Measurements from ENCODE around the gene EXOSC2. TPM values are rescaled to one million over a fixed set of nuclear protein-coding genes. Genes with fewer than 3 reads are reported as not detected.

Gene EXOSC2
- total RNA-seq, 4 donors from 2014 or later = 2.4 to 59.3 (median 25.5) TPM

GRCh38 chr9:130667120-130667435, 26.5 kb upstream of the EXOSC2 start:
- H3K27ac ChIP-seq = no peak overlapping the region
- no peak for DNase-seq
- TF ChIP-seq, protein P1, sequence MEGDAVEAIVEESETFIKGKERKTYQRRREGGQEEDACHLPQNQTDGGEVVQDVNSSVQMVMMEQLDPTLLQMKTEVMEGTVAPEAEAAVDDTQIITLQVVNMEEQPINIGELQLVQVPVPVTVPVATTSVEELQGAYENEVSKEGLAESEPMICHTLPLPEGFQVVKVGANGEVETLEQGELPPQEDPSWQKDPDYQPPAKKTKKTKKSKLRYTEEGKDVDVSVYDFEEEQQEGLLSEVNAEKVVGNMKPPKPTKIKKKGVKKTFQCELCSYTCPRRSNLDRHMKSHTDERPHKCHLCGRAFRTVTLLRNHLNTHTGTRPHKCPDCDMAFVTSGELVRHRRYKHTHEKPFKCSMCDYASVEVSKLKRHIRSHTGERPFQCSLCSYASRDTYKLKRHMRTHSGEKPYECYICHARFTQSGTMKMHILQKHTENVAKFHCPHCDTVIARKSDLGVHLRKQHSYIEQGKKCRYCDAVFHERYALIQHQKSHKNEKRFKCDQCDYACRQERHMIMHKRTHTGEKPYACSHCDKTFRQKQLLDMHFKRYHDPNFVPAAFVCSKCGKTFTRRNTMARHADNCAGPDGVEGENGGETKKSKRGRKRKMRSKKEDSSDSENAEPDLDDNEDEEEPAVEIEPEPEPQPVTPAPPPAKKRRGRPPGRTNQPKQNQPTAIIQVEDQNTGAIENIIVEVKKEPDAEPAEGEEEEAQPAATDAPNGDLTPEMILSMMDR (IDR thresholded peaks at IDR 0.05) = no peak
- TF ChIP-seq POLR2A (IDR thresholded peaks at IDR 0.05) = no peak
- no peaks in the 10 kb centered on the region for H3K9me3 ChIP-seq
- peaks cover 0 to 37% of the 10 kb centered on the region in 2 donors for H3K4me1 ChIP-seq
- H3K4me3 ChIP-seq = no peak overlapping the region
- peaks cover 20 to 40% of the 10 kb centered on the region in 2 donors for H3K27me3 ChIP-seq
- intact Hi-C loops (cut with DNase I; ENCODE audit: low total_unique reads) = no loop called here
- H3K36me3 ChIP-seq = no peaks in the 10 kb centered on the region

DNA sequence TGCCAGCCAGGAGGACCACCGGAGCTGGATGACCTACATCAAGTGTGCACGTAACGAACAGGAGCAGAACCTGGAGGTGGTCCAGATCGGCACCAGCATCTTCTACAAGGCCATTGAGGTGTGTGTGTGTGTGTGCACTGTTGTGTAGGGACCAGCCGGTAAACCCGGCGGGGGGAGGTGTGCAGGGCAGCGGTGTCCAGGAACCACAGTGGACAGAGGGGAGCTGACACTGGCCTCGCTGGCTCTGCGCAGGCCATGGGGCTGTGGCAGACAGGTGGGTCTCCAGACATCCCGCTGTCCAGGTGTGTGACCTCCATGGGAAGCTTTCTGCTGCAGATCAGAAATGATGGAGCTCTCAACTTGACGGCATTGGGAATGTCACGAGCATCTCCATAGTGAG, 25.4 kb upstream of the EXOSC2 start:
- no peak for DNase-seq
- no peaks in the 10 kb centered on the region for H3K36me3 ChIP-seq
- peaks cover 10 to 29% of the 10 kb centered on the region in 2 donors for H3K27me3 ChIP-seq
- H3K9me3 ChIP-seq = no peaks in the 10 kb centered on the region
- H3K27ac ChIP-seq = no peak overlapping the region
- no peak overlapping the region for H3K4me3 ChIP-seq
- peaks cover 0 to 26% of the 10 kb centered on the region in 2 donors for H3K4me1 ChIP-seq
- intact Hi-C loops (cut with DNase I; ENCODE audit: low total_unique reads) = no loop called here
- TF ChIP-seq, protein P1 (IDR thresholded peaks at IDR 0.05) = no peak
- no peak for TF ChIP-seq POLR2A (IDR thresholded peaks at IDR 0.05)

DNA sequence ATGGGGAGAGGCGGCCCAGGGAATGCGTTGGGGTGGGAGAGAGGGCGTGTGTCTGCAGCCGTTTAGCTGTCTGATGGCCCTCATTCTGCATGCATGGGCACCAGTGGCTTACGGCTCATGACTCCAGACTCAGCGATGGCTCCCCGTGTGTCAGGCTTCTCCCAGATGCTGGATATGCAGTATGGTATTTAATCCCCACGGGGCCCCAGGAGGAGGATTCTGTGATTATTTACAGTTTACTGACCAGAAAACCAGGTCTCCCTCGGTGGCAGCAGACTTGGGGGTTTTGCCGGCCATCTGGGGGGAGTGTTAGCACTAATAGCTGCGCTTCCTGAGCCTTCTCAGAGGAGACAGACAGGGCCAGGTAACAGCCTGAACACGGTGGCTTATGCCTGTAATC, 24.9 kb upstream of the EXOSC2 start:
- peaks cover 0 to 22% of the 10 kb centered on the region in 2 donors for H3K4me1 ChIP-seq
- H3K27me3 ChIP-seq = peaks cover 5 to 25% of the 10 kb centered on the region in 2 donors
- TF ChIP-seq, protein P1 (IDR thresholded peaks at IDR 0.05) = no peak
- TF ChIP-seq POLR2A (IDR thresholded peaks at IDR 0.05) = no peak
- H3K36me3 ChIP-seq = no peaks in the 10 kb centered on the region
- H3K4me3 ChIP-seq = no peak overlapping the region
- no peaks in the 10 kb centered on the region for H3K9me3 ChIP-seq
- no peak for DNase-seq
- no peak overlapping the region for H3K27ac ChIP-seq
- intact Hi-C loops (cut with DNase I; ENCODE audit: low total_unique reads) = no loop called here

DNA sequence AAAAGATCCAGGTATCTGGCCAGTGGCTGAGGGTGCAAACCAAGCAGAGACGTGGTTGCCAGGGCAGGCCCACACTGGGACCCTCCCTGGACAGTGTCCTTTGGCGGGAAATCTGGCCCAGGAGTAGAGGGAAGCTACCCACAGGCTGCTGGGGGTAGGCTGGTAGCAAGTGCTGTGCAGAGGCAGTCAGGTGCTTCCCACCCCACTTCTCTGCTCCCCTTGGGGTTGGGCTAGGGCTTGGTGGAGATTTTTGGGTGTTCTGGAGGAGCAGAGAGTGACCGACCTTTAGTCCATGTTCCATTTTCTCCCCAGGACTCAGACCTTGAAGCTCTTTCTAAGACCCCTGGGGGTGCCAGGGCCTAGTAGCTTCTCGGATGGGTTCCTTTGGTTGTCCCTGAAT, 23.6 kb upstream of the EXOSC2 start:
- intact Hi-C loops (cut with DNase I; ENCODE audit: low total_unique reads) = no loop called here
- TF ChIP-seq POLR2A (IDR thresholded peaks at IDR 0.05) = no peak
- TF ChIP-seq, protein P1 (IDR thresholded peaks at IDR 0.05) = no peak

GRCh38 chr9:130670644-130671043, 22.9 kb upstream of the EXOSC2 start:
- H3K36me3 ChIP-seq = no peaks in the 10 kb centered on the region
- peaks cover 4 to 11% of the 10 kb centered on the region in 2 donors for H3K27me3 ChIP-seq
- no peak for TF ChIP-seq POLR2A (IDR thresholded peaks at IDR 0.05)
- TF ChIP-seq, protein P1 (IDR thresholded peaks at IDR 0.05) = no peak
- no peaks in the 10 kb centered on the region for H3K9me3 ChIP-seq
- H3K4me3 ChIP-seq = no peak overlapping the region
- H3K27ac ChIP-seq = no peak overlapping the region
- DNase-seq = no peak
- peaks cover 0 to 4% of the 10 kb centered on the region in 2 donors for H3K4me1 ChIP-seq
- intact Hi-C loops (cut with DNase I; ENCODE audit: low total_unique reads) = no loop called here

More for the DNA sequence above, 23.6 kb upstream of the EXOSC2 start:
- Histone ChIP-seq H3K4me1 (peaks cover 0 to 11% of the 10 kb centered on the region in 2 donors), H3K36me3 (no peaks in the 10 kb centered on the region), H3K4me3 (no peak overlapping the region), H3K27me3 (peaks cover 4 to 18% of the 10 kb centered on the region in 2 donors), H3K9me3 (no peaks in the 10 kb centered on the region), H3K27ac (no peak overlapping the region)
- no peak for DNase-seq

Measured in uterus (tissue), 4 donors.